HepG2 (cell line): ENCODE data around the gene HBE1.

Experiments
- ATRX ChIP-seq: sonication (generic); formaldehyde crosslinking; IDR thresholded peaks from 2 replicates; pipeline ENCODE4 v1.4.0; 2020; ENCODE audit warnings: missing genetic modification reagents, borderline replicate concordance
- RXRA ChIP-seq: sonication (generic); formaldehyde crosslinking; IDR thresholded peaks from 2 replicates; pipeline ENCODE4 v1.5.1; 2020; ENCODE audit warnings: missing genetic modification reagents
- SOX13 ChIP-seq, 3 experiments: fragments of 450-650 bp in 1 of 3; sonication (generic) in 1 of 3; formaldehyde crosslinking in 1 of 3; IDR thresholded peaks in 2 of 3; conservative IDR thresholded peaks in 1 of 3; 2 replicates each; pipeline versions ENCODE4 v1.5.0 to v1.6.1; 2016 to 2020; ENCODE audit warnings: antibody characterized with exemption in 1 of 3, mild to moderate bottlenecking in 1 of 3, missing compliant biosample characterization in 1 of 3, missing genetic modification reagents in 1 of 3, moderate library complexity in 1 of 3
- SOX6 ChIP-seq, 2 experiments: fragments of 450-650 bp in 1 of 2; sonication (generic) in 1 of 2; formaldehyde crosslinking in 1 of 2; IDR thresholded peaks; 2 replicates each; pipeline versions ENCODE4 v1.4.0 to v1.6.1; 2017 to 2020; ENCODE audit warnings: antibody characterized with exemption in 1 of 2, mild to moderate bottlenecking in 1 of 2, missing genetic modification reagents in 1 of 2
- ZFP41 ChIP-seq: sonication (generic); formaldehyde crosslinking; IDR thresholded peaks from 2 replicates; pipeline ENCODE4 v1.4.0; 2020; ENCODE audit warnings: mild to moderate bottlenecking, missing genetic modification reagents, borderline replicate concordance
- ZKSCAN1 ChIP-seq: fragments of 150-350 bp; IDR thresholded peaks from 2 replicates; pipeline ENCODE4 v1.6.1; 2014; ENCODE audit warnings: low read length
- ZNF501 ChIP-seq: sonication (generic); formaldehyde crosslinking; IDR thresholded peaks from 2 replicates; pipeline ENCODE4 v1.5.1; 2020; ENCODE audit warnings: mild to moderate bottlenecking, moderate library complexity, missing genetic modification reagents
- ZNF749 ChIP-seq: sonication (generic); formaldehyde crosslinking; IDR thresholded peaks from 2 replicates; pipeline ENCODE4 v1.8.0; 2022; ENCODE audit warnings: mild to moderate bottlenecking, missing genetic modification reagents, moderate library complexity, borderline replicate concordance
- TF ChIP-seq, protein P1 (sequence below): sonication (generic); formaldehyde crosslinking; IDR thresholded peaks from 2 replicates; pipeline ENCODE4 v1.5.0; 2020; ENCODE audit warnings: mild to moderate bottlenecking, missing genetic modification reagents, moderate library complexity
- TF ChIP-seq, protein P2 (sequence below), 2 experiments: sonication (generic) in 1 of 2; formaldehyde crosslinking in 1 of 2; IDR thresholded peaks; 2 replicates each; pipeline versions ENCODE4 v1.5.1 to v1.6.1; 2011 to 2020; ENCODE audit warnings: borderline replicate concordance in 1 of 2, low read depth in 1 of 2, low read length in 1 of 2, mild to moderate bottlenecking in 1 of 2, missing genetic modification reagents in 1 of 2, moderate library complexity in 1 of 2

DNA sequence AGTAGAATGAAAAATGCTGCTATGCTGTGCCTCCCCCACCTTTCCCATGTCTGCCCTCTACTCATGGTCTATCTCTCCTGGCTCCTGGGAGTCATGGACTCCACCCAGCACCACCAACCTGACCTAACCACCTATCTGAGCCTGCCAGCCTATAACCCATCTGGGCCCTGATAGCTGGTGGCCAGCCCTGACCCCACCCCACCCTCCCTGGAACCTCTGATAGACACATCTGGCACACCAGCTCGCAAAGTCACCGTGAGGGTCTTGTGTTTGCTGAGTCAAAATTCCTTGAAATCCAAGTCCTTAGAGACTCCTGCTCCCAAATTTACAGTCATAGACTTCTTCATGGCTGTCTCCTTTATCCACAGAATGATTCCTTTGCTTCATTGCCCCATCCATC lies 14.9 kb upstream of the HBE1 start:
- TF ChIP-seq ZNF749 (CRISPR knock-in tag) (no peak), SOX6 (IDR thresholded peaks at IDR 0.05) (no peak), SOX6 (CRISPR knock-in tag; IDR thresholded peaks at IDR 0.05) (no peak), RXRA (CRISPR knock-in tag) (no peak), ZKSCAN1 (no peak), ATRX (no peak), ZNF501 (no peak), SOX13 (IDR thresholded peaks at IDR 0.05) (no peak), SOX13 (CRISPR knock-in tag; conservative IDR thresholded peaks at IDR 0.05 in 1 of 2, IDR thresholded peaks at IDR 0.05 in 1 of 2) (no peak), ZFP41 (CRISPR knock-in tag) (no peak)
- TF ChIP-seq, protein P1, sequence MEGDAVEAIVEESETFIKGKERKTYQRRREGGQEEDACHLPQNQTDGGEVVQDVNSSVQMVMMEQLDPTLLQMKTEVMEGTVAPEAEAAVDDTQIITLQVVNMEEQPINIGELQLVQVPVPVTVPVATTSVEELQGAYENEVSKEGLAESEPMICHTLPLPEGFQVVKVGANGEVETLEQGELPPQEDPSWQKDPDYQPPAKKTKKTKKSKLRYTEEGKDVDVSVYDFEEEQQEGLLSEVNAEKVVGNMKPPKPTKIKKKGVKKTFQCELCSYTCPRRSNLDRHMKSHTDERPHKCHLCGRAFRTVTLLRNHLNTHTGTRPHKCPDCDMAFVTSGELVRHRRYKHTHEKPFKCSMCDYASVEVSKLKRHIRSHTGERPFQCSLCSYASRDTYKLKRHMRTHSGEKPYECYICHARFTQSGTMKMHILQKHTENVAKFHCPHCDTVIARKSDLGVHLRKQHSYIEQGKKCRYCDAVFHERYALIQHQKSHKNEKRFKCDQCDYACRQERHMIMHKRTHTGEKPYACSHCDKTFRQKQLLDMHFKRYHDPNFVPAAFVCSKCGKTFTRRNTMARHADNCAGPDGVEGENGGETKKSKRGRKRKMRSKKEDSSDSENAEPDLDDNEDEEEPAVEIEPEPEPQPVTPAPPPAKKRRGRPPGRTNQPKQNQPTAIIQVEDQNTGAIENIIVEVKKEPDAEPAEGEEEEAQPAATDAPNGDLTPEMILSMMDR (CRISPR knock-in tag), result no peak
- TF ChIP-seq, protein P2, sequence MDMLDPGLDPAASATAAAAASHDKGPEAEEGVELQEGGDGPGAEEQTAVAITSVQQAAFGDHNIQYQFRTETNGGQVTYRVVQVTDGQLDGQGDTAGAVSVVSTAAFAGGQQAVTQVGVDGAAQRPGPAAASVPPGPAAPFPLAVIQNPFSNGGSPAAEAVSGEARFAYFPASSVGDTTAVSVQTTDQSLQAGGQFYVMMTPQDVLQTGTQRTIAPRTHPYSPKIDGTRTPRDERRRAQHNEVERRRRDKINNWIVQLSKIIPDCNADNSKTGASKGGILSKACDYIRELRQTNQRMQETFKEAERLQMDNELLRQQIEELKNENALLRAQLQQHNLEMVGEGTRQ (IDR thresholded peaks at IDR 0.05; ENCODE audit: low read depth, low read length), result no peak
- TF ChIP-seq, protein P2 (CRISPR knock-in tag; IDR thresholded peaks at IDR 0.05; ENCODE audit: borderline replicate concordance), result no peak
